H9 (cell line): ENCODE data around the gene XK. TPM values are rescaled to one million over a fixed set of nuclear protein-coding genes. Genes with fewer than 3 reads are reported as not detected.

ENCODE experiments used
- DNase-seq: peaks from one replicate; pipeline ENCODE4 v3.0.0-alpha.2; 2017
- H2AFZ ChIP-seq: one replicate; pipeline ENCODE4 v1.6.1; 2013; ENCODE audit warnings: mild to moderate bottlenecking, low read length, control low read depth, moderate library complexity
- H2AK5ac ChIP-seq: 2 replicates; pipeline ENCODE4 v1.6.1; 2013; ENCODE audit warnings: low read length, control low read depth, mixed read lengths; ENCODE audit not compliant: insufficient read length
- H2BK120ac ChIP-seq: one replicate; pipeline ENCODE4 v1.6.1; 2013; ENCODE audit warnings: low read depth, mild to moderate bottlenecking, low read length, control low read depth, inconsistent platforms; ENCODE audit not compliant: poor library complexity, severe bottlenecking
- H2BK12ac ChIP-seq: 2 replicates; pipeline ENCODE4 v1.6.1; 2013; ENCODE audit warnings: low read length, control low read depth, mixed read lengths, low read depth; ENCODE audit not compliant: insufficient read length
- H2BK15ac ChIP-seq: 2 replicates; pipeline ENCODE4 v1.6.1; 2013; ENCODE audit warnings: low read depth, low read length, control low read depth
- H2BK20ac ChIP-seq: one replicate; pipeline ENCODE4 v1.6.1; 2013; ENCODE audit warnings: low read depth, mild to moderate bottlenecking, low read length, control low read depth, inconsistent platforms; ENCODE audit not compliant: poor library complexity, severe bottlenecking
- H2BK5ac ChIP-seq: 2 replicates; pipeline ENCODE4 v1.6.1; 2013; ENCODE audit warnings: low read length, control low read depth, mixed read lengths; ENCODE audit not compliant: insufficient read length
- H3K14ac ChIP-seq: 2 replicates; pipeline ENCODE4 v1.6.1; 2013; ENCODE audit warnings: low read length, control low read depth; ENCODE audit not compliant: insufficient read depth
- H3K18ac ChIP-seq: 2 replicates; pipeline ENCODE4 v1.6.1; 2013; ENCODE audit warnings: low read depth, mild to moderate bottlenecking, mixed read lengths, low read length, control low read depth; ENCODE audit not compliant: insufficient read length
- H3K23ac ChIP-seq: 2 replicates; pipeline ENCODE4 v1.6.1; 2013; ENCODE audit warnings: low read length, control low read depth, mixed read lengths, low read depth; ENCODE audit not compliant: insufficient read length
- H3K23me2 ChIP-seq: 2 replicates; pipeline ENCODE4 v1.6.1; 2013; ENCODE audit warnings: low read depth, mild to moderate bottlenecking, mixed read lengths, low read length, control low read depth; ENCODE audit not compliant: insufficient read length, poor library complexity, severe bottlenecking
- H3K27ac ChIP-seq: 2 replicates; pipeline ENCODE4 v1.5.1; 2013; ENCODE audit warnings: low read length, control low read depth, mixed read lengths, low read depth; ENCODE audit not compliant: insufficient read length
- H3K27me3 ChIP-seq: 2 replicates; pipeline ENCODE4 v1.6.1; 2013; ENCODE audit warnings: low read length, control low read depth, inconsistent platforms; ENCODE audit not compliant: insufficient read depth
- H3K4ac ChIP-seq: 2 replicates; pipeline ENCODE4 v1.6.1; 2013; ENCODE audit warnings: low read depth, mild to moderate bottlenecking, control low read depth, inconsistent platforms, low read length, moderate library complexity
- H3K4me1 ChIP-seq: 2 replicates; pipeline ENCODE4 v1.6.1; 2013; ENCODE audit warnings: low read length, control low read depth, inconsistent platforms; ENCODE audit not compliant: insufficient read depth
- H3K4me2 ChIP-seq: 2 replicates; pipeline ENCODE4 v1.6.1; 2013; ENCODE audit warnings: low read length, control low read depth, mixed read lengths; ENCODE audit not compliant: insufficient read length, insufficient read depth
- H3K56ac ChIP-seq: 2 replicates; pipeline ENCODE4 v1.6.1; 2013; ENCODE audit warnings: low read depth, mild to moderate bottlenecking, mixed read lengths, low read length, control low read depth; ENCODE audit not compliant: insufficient read length
- H3K79me1 ChIP-seq: 2 replicates; pipeline ENCODE4 v1.6.1; 2013; ENCODE audit warnings: low read depth, mild to moderate bottlenecking, moderate library complexity, low read length, control low read depth, inconsistent platforms; ENCODE audit not compliant: insufficient read depth, poor library complexity, severe bottlenecking
- H3K79me2 ChIP-seq: 2 replicates; pipeline ENCODE4 v1.6.1; 2013; ENCODE audit warnings: low read length, control low read depth, inconsistent platforms; ENCODE audit not compliant: insufficient read depth
- H3K9ac ChIP-seq: 2 replicates; pipeline ENCODE4 v1.6.1; 2013; ENCODE audit warnings: low read length, control low read depth, mixed read lengths; ENCODE audit not compliant: insufficient read length; ENCODE audit errors: extremely low read depth
- H3K9me3 ChIP-seq: one replicate; pipeline ENCODE4 v1.6.1; 2013; ENCODE audit warnings: low read depth, low read length, inconsistent platforms; ENCODE audit not compliant: control insufficient read depth
- H3T11ph ChIP-seq: one replicate; pipeline ENCODE4 v1.6.1; 2013; ENCODE audit warnings: mild to moderate bottlenecking, low read length, control low read depth, inconsistent platforms
- H4K20me1 ChIP-seq: one replicate; pipeline ENCODE4 v1.6.1; 2013; ENCODE audit not compliant: control insufficient read depth, insufficient read length, insufficient read depth
- H4K5ac ChIP-seq: 2 replicates; pipeline ENCODE4 v1.6.1; 2013; ENCODE audit warnings: low read depth, mild to moderate bottlenecking, mixed read lengths, low read length, control low read depth; ENCODE audit not compliant: insufficient read length
- H4K8ac ChIP-seq: replicated peaks from 2 replicates; pipeline ENCODE4 v1.6.1; 2013; ENCODE audit warnings: low read length, control low read depth, mixed read lengths, low read depth; ENCODE audit not compliant: insufficient read length
- H4K91ac ChIP-seq: 2 replicates; pipeline ENCODE4 v1.6.1; 2013; ENCODE audit warnings: low read depth, mild to moderate bottlenecking, moderate library complexity, mixed read lengths, low read length, control low read depth; ENCODE audit not compliant: insufficient read length
- H3K27ac Mint-ChIP-seq, 3 experiments: 2 replicates in 2 of 3; 3 replicates in 1 of 3; pipeline ENCODE4 v1.8.0; 2020 to 2021; ENCODE audit warnings: mixed read lengths in 3 of 3, mild to moderate bottlenecking in 1 of 3, moderate library complexity in 1 of 3
- H3K27me3 Mint-ChIP-seq: 2 replicates; pipeline ENCODE4 v1.8.0; 2021; ENCODE audit warnings: low read depth, mild to moderate bottlenecking, moderate library complexity, mixed read lengths
- H3K36me3 Mint-ChIP-seq, 3 experiments: 2 replicates in 2 of 3; 3 replicates in 1 of 3; pipeline ENCODE4 v1.8.0; 2020 to 2021; ENCODE audit warnings: low read depth in 3 of 3, mixed read lengths in 3 of 3; ENCODE audit not compliant: insufficient read depth in 1 of 3
- H3K4me1 Mint-ChIP-seq, 2 experiments: 2 replicates each; pipeline ENCODE4 v1.8.0; 2020; ENCODE audit warnings: mixed read lengths in 2 of 2
- H3K4me3 Mint-ChIP-seq, 2 experiments: 2 replicates in 1 of 2; 3 replicates in 1 of 2; pipeline ENCODE4 v1.8.0; 2020 to 2021; ENCODE audit warnings: mild to moderate bottlenecking in 2 of 2, mixed read lengths in 2 of 2, moderate library complexity in 1 of 2
- H3K9me3 Mint-ChIP-seq, 2 experiments: 2 replicates in 1 of 2; 3 replicates in 1 of 2; pipeline ENCODE4 v1.8.0; 2020; ENCODE audit warnings: mild to moderate bottlenecking in 2 of 2, mixed read lengths in 2 of 2, moderate library complexity in 1 of 2
- WGBS: extraction: QIAGEN DNeasy Blood & Tissue Kit; methylation state at CpG from one replicate; pipeline ENCODE4 v1.1.7; 2013; ENCODE audit warnings: missing lambda C conversion rate, low lambda C conversion rate, mixed read lengths; ENCODE audit not compliant: insufficient read length; ENCODE audit errors: extremely low coverage; 5-methylcytosine and 5-hydroxymethylcytosine counted together
- total RNA-seq: library from RNA; stranded (reverse); gene quantifications from 2 replicates; pipeline ENCODE4 v1.2.1, GENCODE V29; 2021
- TF ChIP-seq, protein P1 (sequence below): fragments of 200-600 bp; sonication (generic); conservative IDR thresholded peaks from 3 replicates; pipeline ENCODE4 v1.8.0; 2021; ENCODE audit warnings: antibody characterized with exemption, mild to moderate bottlenecking

The XK gene
- total RNA-seq, 1 experiment from 2014 or later: 0.85 TPM

DNA sequence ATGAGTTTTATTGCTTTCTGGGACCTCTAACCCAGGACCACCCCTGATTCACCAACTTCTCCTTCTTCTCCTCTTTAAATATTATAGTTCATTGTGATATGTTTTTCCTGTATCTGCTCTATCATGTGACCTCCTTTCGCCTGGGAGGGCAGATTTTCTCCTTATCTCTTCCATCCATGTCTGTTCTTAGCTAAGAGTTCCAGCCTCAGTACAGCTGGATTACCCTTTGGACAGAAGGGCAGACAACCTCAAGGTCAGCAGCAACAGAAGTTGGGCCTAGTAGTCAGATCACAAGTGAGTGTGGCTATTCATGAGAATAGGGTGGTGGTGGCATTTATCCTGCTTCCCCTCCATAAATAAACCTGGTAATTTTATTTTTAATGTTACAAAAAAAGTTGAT is 5.7 kb upstream of the XK start:
- Histone ChIP-seq H2BK5ac (no peak overlapping the region), H3K23ac (no peak overlapping the region), H3K27me3 (no peaks in the 10 kb centered on the region; the same call in 1 of the 2 replicates), H4K5ac (no peak overlapping the region), H4K91ac (no peak overlapping the region), H3K79me1 (no peaks in the 10 kb centered on the region), H2BK120ac (no peak overlapping the region), H2BK12ac (no peak overlapping the region), H3T11ph (no peak overlapping the region), H2BK15ac (no peak overlapping the region), H2BK20ac (no peak overlapping the region), H2AK5ac (no peak overlapping the region), H4K8ac (no peak overlapping the region), H3K14ac (no peak overlapping the region), H3K4me2 (no peak overlapping the region), H3K23me2 (no peaks in the 10 kb centered on the region), H4K20me1 (no peaks in the 10 kb centered on the region), H3K9me3 (no peaks in the 10 kb centered on the region), H3K9ac (no peak overlapping the region), H2AFZ (no peak overlapping the region), H3K4ac (no peak overlapping the region), H3K56ac (no peak overlapping the region), H3K4me1 (no peaks in the 10 kb centered on the region; the same call in 1 of the 2 replicates), H3K79me2 (no peaks in the 10 kb centered on the region), H3K18ac (no peak overlapping the region), H3K27ac (no peak overlapping the region)
- peaks cover 7 to 11% of the 10 kb centered on the region in 2 experiments; a peak in 3 of 4 replicates for H3K4me1 Mint-ChIP-seq
- no peak overlapping the region for H3K4me3 Mint-ChIP-seq
- no peaks in the 10 kb centered on the region; the same call in 1 of the 2 replicates for H3K27me3 Mint-ChIP-seq
- H3K36me3 Mint-ChIP-seq: no peaks in the 10 kb centered on the region
- TF ChIP-seq, protein P1, sequence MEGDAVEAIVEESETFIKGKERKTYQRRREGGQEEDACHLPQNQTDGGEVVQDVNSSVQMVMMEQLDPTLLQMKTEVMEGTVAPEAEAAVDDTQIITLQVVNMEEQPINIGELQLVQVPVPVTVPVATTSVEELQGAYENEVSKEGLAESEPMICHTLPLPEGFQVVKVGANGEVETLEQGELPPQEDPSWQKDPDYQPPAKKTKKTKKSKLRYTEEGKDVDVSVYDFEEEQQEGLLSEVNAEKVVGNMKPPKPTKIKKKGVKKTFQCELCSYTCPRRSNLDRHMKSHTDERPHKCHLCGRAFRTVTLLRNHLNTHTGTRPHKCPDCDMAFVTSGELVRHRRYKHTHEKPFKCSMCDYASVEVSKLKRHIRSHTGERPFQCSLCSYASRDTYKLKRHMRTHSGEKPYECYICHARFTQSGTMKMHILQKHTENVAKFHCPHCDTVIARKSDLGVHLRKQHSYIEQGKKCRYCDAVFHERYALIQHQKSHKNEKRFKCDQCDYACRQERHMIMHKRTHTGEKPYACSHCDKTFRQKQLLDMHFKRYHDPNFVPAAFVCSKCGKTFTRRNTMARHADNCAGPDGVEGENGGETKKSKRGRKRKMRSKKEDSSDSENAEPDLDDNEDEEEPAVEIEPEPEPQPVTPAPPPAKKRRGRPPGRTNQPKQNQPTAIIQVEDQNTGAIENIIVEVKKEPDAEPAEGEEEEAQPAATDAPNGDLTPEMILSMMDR: no peak
- no peak overlapping the region for H3K27ac Mint-ChIP-seq
- no peak for DNase-seq
- peaks cover 40 to 43% of the 10 kb centered on the region in 2 experiments for H3K9me3 Mint-ChIP-seq
- WGBS: no CpG with 5 or more reads among the region's 1 CpG
